Memory B cell (primary cell): ENCODE measurements around the gene IPO13.
A peak's percentile ranks its signal among the peaks of the same experiment; 100 is the strongest.

Source experiments
- ATAC-seq: fragments of 150-1000 bp; cut with Tn5 transposase; 2 replicates; pipeline ENCODE4 v1.10.0; 2021; ENCODE audit warnings: low read depth, mild to moderate bottlenecking, moderate library complexity
- DNase-seq, 2 donors: peaks; one replicate each; pipeline ENCODE4 v3.0.0; 2022; ENCODE audit warnings: low spot score in 2 of 2
- H3K27ac Mint-ChIP-seq: one replicate; pipeline ENCODE4 v1.8.0; 2022; ENCODE audit warnings: mild to moderate bottlenecking, moderate library complexity, mixed read lengths
- H3K27me3 Mint-ChIP-seq: one replicate; pipeline ENCODE4 v1.8.0; 2022; ENCODE audit warnings: mixed read lengths
- H3K36me3 Mint-ChIP-seq: one replicate; pipeline ENCODE4 v1.8.0; 2022; ENCODE audit warnings: mild to moderate bottlenecking, mixed read lengths
- H3K4me1 Mint-ChIP-seq: one replicate; pipeline ENCODE4 v1.8.0; 2022; ENCODE audit warnings: mixed read lengths
- H3K4me3 Mint-ChIP-seq: one replicate; pipeline ENCODE4 v1.8.0; 2022; ENCODE audit warnings: mild to moderate bottlenecking, moderate library complexity, mixed read lengths
- H3K9me3 Mint-ChIP-seq: one replicate; pipeline ENCODE4 v1.8.0; 2022; ENCODE audit warnings: mixed read lengths

Gene IPO13, protein sequence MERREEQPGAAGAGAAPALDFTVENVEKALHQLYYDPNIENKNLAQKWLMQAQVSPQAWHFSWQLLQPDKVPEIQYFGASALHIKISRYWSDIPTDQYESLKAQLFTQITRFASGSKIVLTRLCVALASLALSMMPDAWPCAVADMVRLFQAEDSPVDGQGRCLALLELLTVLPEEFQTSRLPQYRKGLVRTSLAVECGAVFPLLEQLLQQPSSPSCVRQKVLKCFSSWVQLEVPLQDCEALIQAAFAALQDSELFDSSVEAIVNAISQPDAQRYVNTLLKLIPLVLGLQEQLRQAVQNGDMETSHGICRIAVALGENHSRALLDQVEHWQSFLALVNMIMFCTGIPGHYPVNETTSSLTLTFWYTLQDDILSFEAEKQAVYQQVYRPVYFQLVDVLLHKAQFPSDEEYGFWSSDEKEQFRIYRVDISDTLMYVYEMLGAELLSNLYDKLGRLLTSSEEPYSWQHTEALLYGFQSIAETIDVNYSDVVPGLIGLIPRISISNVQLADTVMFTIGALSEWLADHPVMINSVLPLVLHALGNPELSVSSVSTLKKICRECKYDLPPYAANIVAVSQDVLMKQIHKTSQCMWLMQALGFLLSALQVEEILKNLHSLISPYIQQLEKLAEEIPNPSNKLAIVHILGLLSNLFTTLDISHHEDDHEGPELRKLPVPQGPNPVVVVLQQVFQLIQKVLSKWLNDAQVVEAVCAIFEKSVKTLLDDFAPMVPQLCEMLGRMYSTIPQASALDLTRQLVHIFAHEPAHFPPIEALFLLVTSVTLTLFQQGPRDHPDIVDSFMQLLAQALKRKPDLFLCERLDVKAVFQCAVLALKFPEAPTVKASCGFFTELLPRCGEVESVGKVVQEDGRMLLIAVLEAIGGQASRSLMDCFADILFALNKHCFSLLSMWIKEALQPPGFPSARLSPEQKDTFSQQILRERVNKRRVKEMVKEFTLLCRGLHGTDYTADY

DNA sequence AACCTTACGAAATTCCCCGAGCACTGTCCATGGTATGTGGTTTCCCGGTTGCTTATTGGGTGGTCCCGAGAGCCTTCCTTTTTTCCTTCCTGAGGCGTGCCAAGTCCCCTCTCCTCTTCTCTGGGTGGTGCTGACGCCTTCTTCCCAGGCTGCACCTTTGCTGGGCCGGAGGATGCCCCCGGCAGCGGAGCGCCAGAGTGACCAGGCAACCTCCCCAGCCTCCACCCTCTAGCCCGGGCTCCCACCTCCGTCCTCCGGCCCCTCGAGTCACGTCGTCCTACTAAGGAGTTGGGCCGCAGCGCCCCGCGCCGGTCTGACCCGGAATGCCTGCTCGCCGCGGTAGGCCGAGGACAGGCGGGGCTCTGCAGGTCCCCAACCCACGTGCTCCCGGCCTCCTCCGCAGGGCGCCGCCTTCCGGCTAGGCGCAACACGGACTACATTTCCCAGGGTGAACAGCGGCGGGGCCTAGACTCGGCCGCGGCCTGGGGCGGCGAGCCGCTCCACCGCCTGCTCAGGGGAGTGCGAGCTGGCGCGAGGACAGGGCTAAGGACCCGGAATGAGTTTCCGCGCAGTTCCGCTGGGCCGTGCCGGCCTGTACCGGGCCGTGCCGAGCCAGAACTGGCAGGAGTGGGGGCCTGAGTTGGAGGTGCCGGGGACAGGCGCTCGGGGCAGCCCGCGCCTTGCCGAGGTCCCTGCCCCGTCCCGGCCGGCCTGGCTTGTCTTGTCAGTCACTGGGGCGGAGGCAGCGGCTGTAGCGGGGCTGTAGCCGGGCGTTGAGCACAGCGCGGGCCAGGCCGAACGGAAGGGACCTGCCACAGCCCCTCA, at the start of gene IPO13:
TSS of gene IPO13 (plus strand) at position 715 of the 825 bp plus-strand sequence. CDS start 651 bp downstream, outside the sequence.
- H3K9me3 Mint-ChIP-seq = no peaks in the 10 kb centered on the region
- peak within 1 kb of the TSS; percentile 95 for H3K4me3 Mint-ChIP-seq
- peak within 1 kb of the TSS; percentile 97 for H3K27ac Mint-ChIP-seq
- H3K27me3 Mint-ChIP-seq = no peaks in the 10 kb centered on the region
- ATAC-seq (peak; percentile 92), DNase-seq (peak; percentile 96 to 100)
- H3K36me3 Mint-ChIP-seq = peaks cover 11% of the 10 kb centered on the region
- H3K4me1 Mint-ChIP-seq = peaks cover 34% of the 10 kb centered on the region

DNA sequence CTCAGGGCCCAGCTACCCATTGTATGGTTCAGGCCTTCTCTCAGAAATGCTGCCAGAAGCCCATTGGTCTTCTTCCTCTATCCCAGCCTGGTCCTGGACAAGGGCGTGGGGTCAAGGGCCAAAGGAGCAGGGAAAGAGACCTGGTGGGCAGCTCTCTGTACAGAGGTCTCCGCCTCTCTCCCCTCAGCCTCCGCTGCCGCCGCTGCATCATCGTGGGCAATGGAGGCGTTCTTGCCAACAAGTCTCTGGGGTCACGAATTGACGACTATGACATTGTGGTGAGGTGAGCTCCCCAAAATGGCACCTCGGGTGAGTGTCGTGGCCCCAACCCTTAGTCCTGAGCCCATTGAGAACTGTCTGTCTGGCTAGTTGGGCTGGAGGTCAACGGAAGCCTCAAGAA, 47.8 kb upstream of the IPO13 start:
- ATAC-seq (no peak), DNase-seq (no peak)
- Mint-ChIP-seq H3K27ac (no peak overlapping the region), H3K4me1 (no peaks in the 10 kb centered on the region), H3K4me3 (no peak overlapping the region), H3K27me3 (no peaks in the 10 kb centered on the region), H3K9me3 (no peaks in the 10 kb centered on the region), H3K36me3 (peaks cover 26% of the 10 kb centered on the region)

DNA sequence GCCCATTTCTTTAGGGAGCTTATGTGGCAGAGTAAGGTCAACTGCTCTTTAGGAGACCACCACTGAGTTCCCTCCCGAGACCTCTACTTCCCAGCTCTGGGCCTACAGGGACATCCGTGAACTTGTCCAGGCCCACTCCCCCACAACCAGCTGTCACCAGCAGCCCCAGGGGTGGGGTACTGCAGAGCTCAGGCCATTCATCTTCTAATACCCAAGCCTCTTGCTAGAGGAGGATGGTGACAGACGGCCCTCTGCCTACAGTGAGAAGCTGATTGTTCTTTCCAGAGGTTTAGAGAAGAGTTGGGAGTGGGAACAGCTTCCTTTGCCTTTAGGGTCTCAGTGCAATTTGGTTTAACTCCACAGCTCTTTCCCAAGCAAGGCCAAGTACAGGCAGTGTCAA, 46.4 kb upstream of the IPO13 start:
- H3K27ac Mint-ChIP-seq = no peak overlapping the region
- H3K27me3 Mint-ChIP-seq = no peaks in the 10 kb centered on the region
- DNase-seq = no peak
- H3K9me3 Mint-ChIP-seq = no peaks in the 10 kb centered on the region
- H3K4me3 Mint-ChIP-seq = no peak overlapping the region
- H3K4me1 Mint-ChIP-seq = no peaks in the 10 kb centered on the region
- H3K36me3 Mint-ChIP-seq = peaks cover 20% of the 10 kb centered on the region
- no peak for ATAC-seq

DNA sequence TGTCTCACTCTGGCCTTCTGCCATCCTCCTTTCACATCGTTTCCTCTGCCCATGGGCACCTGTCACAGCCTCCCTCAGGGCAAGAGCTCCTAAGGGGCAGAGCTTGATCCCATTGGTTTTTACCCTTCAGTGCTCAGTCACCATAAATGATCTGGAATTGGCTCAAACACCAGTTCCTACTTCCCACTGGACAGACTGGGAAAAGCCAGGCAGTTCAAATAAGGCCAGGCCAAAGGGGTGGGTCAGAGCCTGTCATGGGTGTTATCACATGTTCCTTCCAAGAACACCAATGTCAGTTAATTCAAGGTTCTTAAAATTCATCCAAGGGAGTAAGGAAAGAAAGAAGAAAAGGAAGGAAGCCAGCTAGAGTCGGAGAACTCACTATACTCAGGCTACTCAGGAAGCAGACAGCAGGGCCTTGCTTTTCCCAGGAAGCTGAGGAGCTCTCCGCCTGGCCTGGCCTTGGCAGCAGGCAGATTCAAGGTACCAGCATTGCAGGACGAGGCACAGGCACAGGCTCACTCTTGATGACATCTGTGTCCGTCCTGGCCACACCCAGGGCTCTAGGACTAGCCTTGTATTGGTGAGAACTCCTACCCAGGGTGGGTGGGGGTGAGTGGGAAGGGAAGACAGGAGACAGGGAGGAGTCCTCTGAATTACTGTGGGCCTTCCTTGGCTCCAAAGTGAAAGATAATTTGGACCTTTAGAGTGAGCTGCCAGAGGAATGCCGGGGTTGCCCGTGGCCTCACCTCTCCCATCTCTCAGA, 45.4 kb upstream of the IPO13 start:
- ATAC-seq (no peak), DNase-seq (no peak)
- Mint-ChIP-seq H3K4me3 (no peak overlapping the region), H3K36me3 (peaks cover 21% of the 10 kb centered on the region), H3K27me3 (no peaks in the 10 kb centered on the region), H3K4me1 (peaks cover under 1% of the 10 kb centered on the region), H3K9me3 (no peaks in the 10 kb centered on the region), H3K27ac (no peak overlapping the region)

DNA sequence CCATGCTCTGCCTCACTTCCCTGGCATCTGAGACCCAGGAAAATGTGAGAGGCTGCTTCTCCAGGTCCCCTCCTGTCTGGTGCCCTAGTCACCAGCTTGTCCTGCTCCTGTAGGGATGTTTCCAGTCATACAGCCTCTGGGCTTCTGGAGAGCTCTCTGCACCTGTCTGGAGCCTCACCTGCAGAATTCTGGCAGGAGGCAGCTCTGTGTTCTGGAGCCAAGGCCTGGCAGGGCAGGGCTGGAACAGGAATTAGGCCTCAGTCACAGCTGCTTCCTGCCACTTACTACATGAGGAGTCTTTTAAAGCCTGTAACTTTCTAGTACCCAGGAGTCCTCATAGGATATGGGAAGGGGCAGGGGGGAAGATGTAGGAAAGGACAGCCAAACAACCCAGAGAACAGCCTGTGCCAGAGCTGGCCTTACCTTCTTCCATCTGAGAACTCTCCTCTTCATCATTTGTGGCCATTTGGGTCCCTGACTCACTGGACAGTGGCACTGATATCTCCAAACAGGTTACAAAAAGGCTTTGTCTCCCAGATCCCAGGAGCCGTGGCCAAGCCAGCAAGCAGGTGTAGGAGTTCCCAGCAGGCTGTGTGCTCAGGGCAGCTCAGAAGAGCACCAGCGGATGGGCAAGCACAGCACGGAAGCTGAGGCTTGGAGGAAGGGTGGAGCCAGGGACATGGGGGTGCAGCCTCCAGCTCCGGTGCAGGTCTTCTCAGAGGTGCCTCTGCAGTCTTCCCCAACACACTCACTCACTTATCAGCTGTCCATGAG, 44.5 kb upstream of the IPO13 start:
- Mint-ChIP-seq H3K36me3 (peaks cover 21% of the 10 kb centered on the region), H3K27me3 (no peaks in the 10 kb centered on the region), H3K9me3 (no peaks in the 10 kb centered on the region), H3K27ac (no peak overlapping the region), H3K4me3 (no peak overlapping the region), H3K4me1 (peaks cover 3% of the 10 kb centered on the region)
- ATAC-seq (no peak), DNase-seq (no peak)

DNA sequence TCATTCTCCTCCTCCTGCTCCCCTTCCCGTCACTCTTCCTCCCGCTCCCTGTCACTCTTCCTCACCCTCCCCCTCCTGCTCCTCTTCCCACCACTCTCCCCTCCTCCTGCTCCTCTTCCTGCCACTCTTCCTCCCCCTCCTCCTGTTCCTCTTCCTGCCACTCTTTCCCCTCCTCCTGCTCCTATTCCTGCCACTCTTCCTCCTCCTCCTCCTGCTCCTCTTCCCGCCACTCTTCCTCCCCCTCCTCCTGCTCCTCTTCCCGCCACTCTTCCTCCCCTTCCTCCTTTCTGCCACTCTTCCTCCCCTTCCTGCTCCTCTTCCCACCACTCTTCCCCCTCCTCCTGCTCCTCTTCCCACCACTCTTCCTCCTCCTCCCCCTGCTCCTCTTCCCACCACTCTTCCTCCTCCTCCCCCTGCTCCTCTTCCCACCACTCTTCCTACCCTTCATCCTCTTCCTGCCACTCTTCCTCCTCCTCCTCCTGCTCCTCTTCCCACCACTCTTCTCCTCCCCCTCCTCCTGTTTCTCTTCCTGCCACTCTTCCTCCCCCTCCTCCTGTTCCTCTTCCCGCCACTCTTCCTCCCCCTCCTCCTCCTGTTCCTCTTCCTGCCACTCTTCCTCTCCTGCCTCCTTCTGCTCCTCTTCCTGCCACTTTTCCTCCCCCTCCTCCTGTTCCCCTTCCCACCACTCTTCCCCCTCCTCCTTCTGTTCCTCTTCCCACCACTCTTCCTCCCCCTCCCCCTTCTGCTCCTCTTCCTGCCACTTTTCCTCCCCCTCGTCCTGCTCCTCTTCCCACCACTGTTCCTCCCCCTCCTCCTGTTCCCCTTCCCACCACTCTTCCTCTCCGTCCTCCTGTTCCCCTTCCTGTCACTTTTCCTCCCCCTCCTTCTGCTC, 41.8 kb upstream of the IPO13 start:
- Mint-ChIP-seq H3K36me3 (peaks cover 25% of the 10 kb centered on the region), H3K4me1 (peaks cover 3% of the 10 kb centered on the region), H3K9me3 (no peaks in the 10 kb centered on the region), H3K27me3 (no peaks in the 10 kb centered on the region), H3K27ac (no peak overlapping the region), H3K4me3 (no peak overlapping the region)
- ATAC-seq (no peak), DNase-seq (no peak)

DNA sequence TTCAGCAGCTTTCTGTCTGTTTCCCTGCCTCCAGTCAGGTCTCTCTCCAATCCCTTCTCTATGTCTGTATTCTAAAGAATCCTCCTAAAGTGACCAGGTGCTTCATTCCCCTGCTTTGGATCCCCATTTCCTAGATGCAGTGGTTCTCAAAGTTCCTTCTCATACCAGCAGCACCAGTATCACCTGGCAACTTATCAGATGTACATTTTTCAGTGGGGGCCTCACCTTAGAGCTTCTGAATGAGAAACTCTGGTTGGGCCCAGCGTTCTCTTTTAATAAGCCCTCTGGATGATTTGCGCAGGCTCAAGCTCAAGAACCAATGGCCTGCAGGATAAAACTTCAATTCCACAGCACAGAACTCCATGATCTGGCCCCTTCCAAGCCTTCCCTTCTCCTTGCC, 38.5 kb upstream of the IPO13 start:
- H3K4me1 Mint-ChIP-seq = peaks cover 3% of the 10 kb centered on the region

DNA sequence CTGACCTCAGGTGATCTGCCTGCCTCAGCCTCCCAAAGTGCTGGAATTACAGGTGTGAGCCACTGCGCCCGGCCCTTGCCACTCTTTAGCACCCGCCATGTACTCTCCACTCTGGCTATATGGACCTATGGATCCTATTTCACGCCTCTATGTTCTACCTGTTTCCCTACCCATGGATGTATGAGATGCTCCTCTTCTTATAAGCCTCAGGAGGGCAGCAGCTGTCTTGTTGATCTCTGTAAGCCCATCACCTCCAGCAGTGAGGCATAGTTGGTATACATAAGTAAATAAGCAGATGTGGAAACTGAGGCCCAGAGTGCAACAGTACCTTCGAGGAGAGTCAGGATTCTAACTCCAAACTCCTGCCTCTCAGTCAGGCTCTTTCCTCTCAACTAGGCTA, 37.9 kb upstream of the IPO13 start:
- Mint-ChIP-seq H3K4me1 (peaks cover 3% of the 10 kb centered on the region), H3K4me3 (no peak overlapping the region), H3K9me3 (no peaks in the 10 kb centered on the region), H3K36me3 (peaks cover 24% of the 10 kb centered on the region), H3K27ac (no peak overlapping the region), H3K27me3 (no peaks in the 10 kb centered on the region)
- no peak for DNase-seq
- no peak for ATAC-seq

More for the DNA sequence above, 38.5 kb upstream of the IPO13 start:
- H3K4me3 Mint-ChIP-seq = no peak overlapping the region
- peaks cover 24% of the 10 kb centered on the region for H3K36me3 Mint-ChIP-seq
- DNase-seq (no peak), ATAC-seq (no peak)
- no peaks in the 10 kb centered on the region for H3K27me3 Mint-ChIP-seq
- no peaks in the 10 kb centered on the region for H3K9me3 Mint-ChIP-seq
- no peak overlapping the region for H3K27ac Mint-ChIP-seq

DNA sequence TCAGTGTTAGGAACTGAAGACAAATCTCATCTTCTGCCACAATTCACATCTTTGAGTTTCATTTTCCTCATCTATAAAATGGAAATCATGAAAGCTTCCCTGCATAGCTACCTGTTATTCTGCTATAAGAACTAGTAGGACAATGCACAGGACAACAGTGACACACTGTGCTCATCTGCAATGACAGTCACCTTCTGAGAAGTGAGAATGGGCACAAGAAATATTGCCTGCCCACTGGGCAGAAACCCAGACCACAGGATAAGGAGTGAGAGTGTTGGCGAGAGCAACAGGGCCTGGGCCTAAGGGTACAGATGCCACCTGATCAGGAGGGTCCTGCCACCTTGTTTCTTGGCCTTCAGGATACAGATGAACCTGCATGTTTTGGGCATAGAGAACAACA, 36.4 kb upstream of the IPO13 start:
- H3K27ac Mint-ChIP-seq = no peak overlapping the region
- no peak overlapping the region for H3K4me3 Mint-ChIP-seq
- H3K27me3 Mint-ChIP-seq = no peaks in the 10 kb centered on the region
- peaks cover 3% of the 10 kb centered on the region for H3K4me1 Mint-ChIP-seq
- ATAC-seq (no peak), DNase-seq (no peak)
- no peaks in the 10 kb centered on the region for H3K9me3 Mint-ChIP-seq
- peaks cover 24% of the 10 kb centered on the region for H3K36me3 Mint-ChIP-seq

DNA sequence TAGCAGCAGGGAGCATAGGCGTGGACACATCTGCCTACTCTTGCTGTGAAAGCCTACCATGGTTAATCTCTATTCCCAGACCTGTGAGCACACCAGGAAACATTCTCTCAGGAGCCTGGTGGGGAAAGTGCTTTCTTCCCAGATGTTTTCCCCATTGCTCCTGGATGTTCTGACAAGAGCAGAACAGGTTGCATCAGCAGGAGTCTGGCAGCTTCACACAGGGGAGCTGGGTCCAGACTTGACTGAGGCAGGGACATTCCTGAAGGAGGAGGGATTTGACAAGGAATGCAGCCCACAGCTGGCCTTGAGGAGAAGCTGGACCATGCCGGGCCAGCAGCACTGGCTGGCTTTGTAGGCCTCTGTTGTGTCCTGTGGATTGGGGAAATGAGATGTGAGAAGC, 34.1 kb upstream of the IPO13 start:
- Mint-ChIP-seq H3K36me3 (peaks cover 13% of the 10 kb centered on the region), H3K27me3 (no peaks in the 10 kb centered on the region), H3K27ac (no peak overlapping the region), H3K4me3 (no peak overlapping the region), H3K9me3 (no peaks in the 10 kb centered on the region), H3K4me1 (no peaks in the 10 kb centered on the region)
- ATAC-seq (no peak), DNase-seq (no peak)

DNA sequence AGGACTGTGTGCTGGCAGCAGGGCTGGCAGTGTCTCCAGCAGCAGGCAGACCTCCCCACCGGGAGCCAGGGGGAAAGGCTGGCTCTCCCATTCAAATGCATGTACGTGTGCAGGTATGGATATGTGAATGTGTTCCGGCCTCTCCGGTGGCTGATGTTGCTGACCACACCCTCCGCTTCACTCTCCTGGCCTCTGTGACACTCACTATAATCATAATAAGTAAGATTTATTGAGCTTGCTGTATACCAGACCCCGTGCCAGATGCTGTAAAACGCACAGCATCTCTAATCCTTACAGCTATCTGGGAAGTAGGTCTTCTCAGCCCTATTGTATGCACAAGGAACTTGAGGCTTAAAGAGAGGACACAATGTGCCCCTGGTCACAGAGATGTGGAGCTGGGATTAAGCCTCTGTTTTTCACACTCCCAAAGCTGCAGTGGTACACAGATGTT, 33.7 kb upstream of the IPO13 start:
- no peaks in the 10 kb centered on the region for H3K9me3 Mint-ChIP-seq
- H3K4me3 Mint-ChIP-seq = no peak overlapping the region
- no peaks in the 10 kb centered on the region for H3K4me1 Mint-ChIP-seq
- no peak overlapping the region for H3K27ac Mint-ChIP-seq
- peaks cover 9% of the 10 kb centered on the region for H3K36me3 Mint-ChIP-seq
- H3K27me3 Mint-ChIP-seq = no peaks in the 10 kb centered on the region
- ATAC-seq = no peak
- DNase-seq = no peak
